GM19467 (cell line): ENCODE results near the gene SUFU.

Experiments
- ATAC-seq: cut with Tn5 transposase; IDR thresholded peaks from one replicate; pipeline ENCODE4 v1.9.1; 2021; ENCODE audit warnings: mild to moderate bottlenecking, moderate library complexity; ENCODE audit not compliant: unreplicated experiment

The SUFU gene

GRCh38 chr10:102632394-102633111 is 128.8 kb downstream of the SUFU start:
- no peak for ATAC-seq

GRCh38 chr10:102633287-102633686 is 129.5 kb downstream of the SUFU start:
- ATAC-seq = no peak

- ATAC-seq = no peak
These were observed 130.1 kb downstream of the SUFU start for GRCh38 chr10:102633848-102634247.

GRCh38 chr10:102634686-102635085 is 130.9 kb downstream of the SUFU start:
- no peak for ATAC-seq

GRCh38 chr10:102635377-102635776 is 131.6 kb downstream of the SUFU start:
- ATAC-seq = no peak

GRCh38 chr10:102639537-102639936 is 135.8 kb downstream of the SUFU start:
- ATAC-seq = no peak

- ATAC-seq = no peak
These were observed 137.6 kb downstream of the SUFU start for GRCh38 chr10:102641402-102641801.

GRCh38 chr10:102641880-102642735 is 138.3 kb downstream of the SUFU start:
- ATAC-seq = peak; percentile 42

- no peak for ATAC-seq
These were observed 139.1 kb downstream of the SUFU start for GRCh38 chr10:102642736-102643335.

- ATAC-seq = no peak
These were observed 139.7 kb downstream of the SUFU start for GRCh38 chr10:102643336-102644065.

- no peak for ATAC-seq
These were observed 140.4 kb downstream of the SUFU start, which contains the start of gene TRIM8 for GRCh38 chr10:102644066-102644645. Gene TRIM8, plus strand, starts transcription at chr10:102644479. Its CDS starts 139 bp downstream, at chr10:102644618.

- ATAC-seq = no peak
These were observed 141.0 kb downstream of the SUFU start for GRCh38 chr10:102644646-102645387.

GRCh38 chr10:102645388-102645740 is 141.6 kb downstream of the SUFU start:
- ATAC-seq = no peak

GRCh38 chr10:102645741-102646609 is 142.2 kb downstream of the SUFU start:
- peak; percentile 22 for ATAC-seq

- no peak for ATAC-seq
These were observed 143.1 kb downstream of the SUFU start for GRCh38 chr10:102646610-102647442.

GRCh38 chr10:102647443-102648268 is 143.9 kb downstream of the SUFU start:
- ATAC-seq = no peak

- ATAC-seq = no peak
These were observed 144.6 kb downstream of the SUFU start for GRCh38 chr10:102648269-102648888.
